SH-SY5Y (cell line): Measurements from ENCODE around the gene ZBTB16.

Experiments
- GATA2 ChIP-seq: IDR thresholded peaks from 2 replicates; pipeline ENCODE4 v1.6.1; 2011; ENCODE audit warnings: mild to moderate bottlenecking, low read depth, low read length
- GATA3 ChIP-seq: IDR thresholded peaks from 2 replicates; pipeline ENCODE4 v1.6.1; 2011; ENCODE audit warnings: low read depth, mild to moderate bottlenecking, low read length, moderate library complexity

Gene ZBTB16

DNA sequence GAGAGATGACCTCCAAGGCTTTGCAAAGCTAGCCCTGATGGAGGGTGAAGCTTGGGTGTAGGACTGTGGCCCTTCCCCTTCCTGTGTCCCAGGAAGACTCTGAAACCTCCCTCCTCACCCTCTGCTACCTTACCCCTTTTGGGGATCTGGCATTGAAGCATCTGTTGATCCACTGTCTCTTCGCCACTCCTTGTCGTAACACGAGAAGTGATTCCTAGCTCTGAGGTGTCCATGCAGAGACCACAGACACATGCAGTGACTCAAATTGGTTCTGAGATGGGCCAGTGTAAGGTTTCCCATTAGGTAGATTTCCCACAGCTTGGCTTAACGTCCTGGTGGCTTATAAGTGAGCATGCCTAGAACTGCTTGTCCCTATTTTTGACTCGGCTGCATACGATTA, 101.4 kb downstream of the ZBTB16 start:
- TF ChIP-seq GATA2 (no peak), GATA3 (no peak)

DNA sequence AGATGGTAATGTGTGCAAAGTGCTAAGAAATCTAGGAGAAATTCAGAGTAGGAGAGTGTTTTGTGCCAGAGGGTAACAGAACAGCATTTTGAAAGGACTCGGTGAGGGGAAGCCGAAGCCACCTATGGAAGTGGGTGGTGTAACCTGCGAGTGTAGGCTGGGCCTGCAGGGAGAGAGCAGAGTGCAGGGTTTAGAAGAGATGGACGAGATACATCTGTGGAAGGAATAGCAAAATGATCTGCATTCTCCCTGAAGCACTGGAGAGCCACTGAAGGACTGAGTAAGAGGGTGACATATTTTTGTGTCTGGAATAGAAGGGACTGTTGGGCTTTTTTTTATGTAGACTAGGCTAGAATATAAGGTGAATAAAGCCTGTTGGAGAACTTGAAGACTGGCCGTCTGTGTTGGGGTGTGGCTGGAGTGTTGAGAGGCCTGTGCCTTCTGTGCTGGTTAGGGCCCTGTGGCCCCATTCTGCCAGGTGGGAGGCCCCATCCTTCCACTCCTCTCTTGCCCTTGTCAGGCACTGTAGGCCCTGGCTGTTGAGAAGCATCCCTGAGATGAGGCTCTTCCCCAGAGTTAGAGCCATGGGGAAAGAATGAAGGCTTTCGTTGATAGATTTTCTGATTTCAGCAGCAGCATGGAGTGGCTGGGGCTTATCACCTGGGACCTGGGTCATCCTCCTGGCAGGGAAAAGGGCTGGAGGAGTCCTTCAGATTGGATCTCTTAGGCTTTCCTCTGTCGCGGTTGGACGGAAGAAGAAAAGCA, 102.2 kb downstream of the ZBTB16 start:
- TF ChIP-seq GATA3, result no peak
- no peak for TF ChIP-seq GATA2

DNA sequence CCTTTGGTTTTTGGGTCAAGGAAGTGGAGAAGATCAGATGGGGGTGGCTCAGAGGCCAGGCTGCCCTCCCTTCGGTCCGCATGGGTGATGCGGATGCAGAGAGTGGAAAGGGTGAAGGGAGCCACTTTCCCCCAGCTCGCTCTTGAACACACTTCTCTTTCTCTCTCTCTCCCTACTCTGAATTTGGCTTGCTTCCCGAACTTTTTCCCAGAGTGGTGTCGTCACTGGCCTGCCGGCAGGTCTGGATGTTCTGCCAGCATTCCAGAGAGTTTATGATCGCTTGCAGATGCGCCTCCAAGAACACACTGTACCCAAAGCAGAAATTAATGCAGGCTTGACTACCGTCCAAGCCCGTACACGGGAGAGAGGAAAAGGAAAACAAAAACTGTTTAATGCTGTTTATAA, 103.2 kb downstream of the ZBTB16 start:
- TF ChIP-seq GATA2, result no peak
- TF ChIP-seq GATA3, result no peak

DNA sequence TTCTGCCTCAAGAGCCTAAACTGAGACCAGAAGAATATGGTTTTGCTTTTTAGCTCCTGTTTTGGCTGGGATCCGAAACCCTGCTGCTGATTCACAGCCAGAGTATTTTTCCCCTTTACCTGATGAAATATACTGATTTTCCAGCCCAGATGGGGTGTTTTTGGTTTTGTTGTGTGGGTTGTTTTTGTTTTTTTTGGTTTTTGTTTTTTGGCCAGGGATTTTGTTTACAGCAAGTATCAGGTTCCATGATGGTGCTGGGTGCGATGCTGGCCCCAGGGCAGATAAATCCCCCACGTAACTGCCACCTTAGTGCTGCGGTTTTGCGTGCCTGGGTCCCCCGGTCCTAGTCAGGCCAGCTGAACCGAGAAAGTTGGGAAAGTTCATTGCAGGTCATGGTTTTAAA, 103.7 kb downstream of the ZBTB16 start:
- TF ChIP-seq GATA3 (no peak), GATA2 (no peak)

DNA sequence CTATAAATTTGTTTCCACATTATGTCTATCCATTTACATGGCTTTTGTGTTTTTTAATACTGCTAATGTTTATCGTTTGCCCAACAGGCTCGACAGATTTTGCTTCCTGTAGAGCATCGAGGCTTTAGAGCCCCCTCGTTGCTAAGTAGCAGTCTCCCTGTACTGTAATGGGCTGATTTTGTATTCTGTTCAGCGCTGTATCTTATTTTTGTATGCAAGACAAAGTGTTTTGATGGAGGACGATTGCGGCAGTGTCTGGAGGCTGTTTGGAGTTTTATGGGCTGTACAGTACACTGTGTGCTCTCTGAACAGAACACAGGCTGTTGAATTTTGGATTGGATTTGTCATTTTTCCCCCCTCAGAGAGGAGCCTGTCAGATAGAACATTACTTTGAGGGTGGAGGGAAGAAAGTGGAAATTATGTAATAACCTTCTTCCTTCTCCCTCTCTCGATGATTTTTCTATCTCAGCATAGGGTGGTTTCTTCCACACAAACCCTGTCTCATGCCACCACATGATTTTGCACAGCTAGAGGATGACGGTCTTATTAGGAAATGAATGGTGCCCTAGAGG, 104.4 kb downstream of the ZBTB16 start:
- no peak for TF ChIP-seq GATA2
- no peak for TF ChIP-seq GATA3

DNA sequence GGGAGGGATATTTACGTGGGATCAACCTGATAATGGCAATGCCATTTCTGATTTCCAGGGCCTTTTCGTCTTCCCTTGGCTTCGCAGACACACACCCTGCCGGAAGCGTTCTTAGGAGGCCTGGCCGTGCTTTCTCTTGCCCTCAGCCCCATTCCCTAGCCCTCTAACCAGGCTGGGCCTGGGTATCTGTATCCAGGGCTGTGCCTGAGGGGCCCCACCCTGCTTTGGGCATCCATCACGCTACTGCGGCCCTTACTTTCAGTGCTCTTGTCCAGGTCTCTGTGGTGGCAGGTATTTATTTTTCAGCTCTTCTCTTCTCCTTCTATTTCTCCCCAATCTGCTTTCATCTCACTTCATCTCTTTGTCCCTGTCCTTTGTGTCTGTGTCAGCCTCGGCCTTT, 105.0 kb downstream of the ZBTB16 start:
- TF ChIP-seq GATA3 (no peak), GATA2 (no peak)

DNA sequence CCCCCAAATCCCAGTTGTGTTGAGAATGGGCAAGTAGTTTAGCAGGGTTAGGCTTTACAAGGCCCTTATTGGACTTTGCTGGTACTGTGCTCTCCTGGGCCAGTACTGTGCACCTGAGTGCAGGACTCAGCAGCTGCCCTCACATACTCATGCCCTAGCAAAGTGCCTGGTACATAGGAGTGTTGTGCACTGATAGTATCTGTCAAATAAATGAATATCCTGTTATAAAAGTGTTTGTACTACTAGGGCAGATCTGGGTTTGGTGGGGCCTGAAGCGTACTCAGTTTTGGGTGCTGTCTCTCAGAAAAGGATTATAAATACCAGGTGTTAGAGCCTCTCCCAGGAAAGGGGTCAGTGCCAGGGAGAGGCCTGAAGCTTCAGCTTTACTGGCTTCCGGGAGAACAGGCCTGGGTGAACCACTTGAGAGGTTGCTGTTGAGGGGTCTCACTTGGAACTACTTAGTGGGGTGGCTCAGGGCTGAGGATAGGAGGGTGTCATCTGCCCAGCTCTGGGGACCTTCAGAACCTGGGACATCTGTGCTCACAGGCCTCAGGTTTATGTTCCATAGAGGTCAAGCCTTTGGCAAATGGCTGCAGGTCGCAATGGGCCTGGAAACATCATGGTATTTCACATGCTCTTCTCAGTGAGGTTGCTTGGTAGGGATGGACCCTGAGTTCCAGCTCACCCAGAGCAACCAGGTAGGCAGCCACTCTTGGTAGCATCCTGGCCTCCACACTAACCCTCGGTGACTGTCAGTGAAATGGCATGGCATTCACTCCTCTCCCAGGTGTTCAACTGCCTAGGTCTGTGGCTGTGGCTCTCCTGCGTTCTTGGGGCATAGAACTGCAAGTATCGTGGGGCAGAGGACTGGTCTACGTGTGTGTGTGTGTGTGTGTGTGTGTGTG, 106.1 kb downstream of the ZBTB16 start:
- TF ChIP-seq GATA3 (no peak), GATA2 (no peak)

DNA sequence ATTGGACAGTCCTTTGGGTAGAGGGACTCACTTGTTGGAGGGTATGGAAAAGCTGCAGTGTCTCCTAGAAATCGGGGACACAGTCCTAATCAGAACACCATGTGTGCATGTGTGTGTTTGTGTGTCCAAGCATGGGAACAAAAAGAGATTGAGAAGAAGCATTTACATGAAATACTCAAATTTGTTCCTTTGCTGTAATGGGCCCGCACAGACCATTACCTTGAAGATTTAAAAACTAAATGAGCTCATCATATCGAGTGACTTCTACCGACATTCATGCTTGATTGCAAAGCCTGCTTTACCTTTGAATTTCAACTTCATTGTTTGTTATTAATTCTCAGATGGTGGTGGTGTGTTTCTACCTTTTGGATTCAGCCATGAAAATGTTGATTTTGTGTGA, 106.9 kb downstream of the ZBTB16 start:
- TF ChIP-seq GATA3, result no peak
- TF ChIP-seq GATA2, result no peak

DNA sequence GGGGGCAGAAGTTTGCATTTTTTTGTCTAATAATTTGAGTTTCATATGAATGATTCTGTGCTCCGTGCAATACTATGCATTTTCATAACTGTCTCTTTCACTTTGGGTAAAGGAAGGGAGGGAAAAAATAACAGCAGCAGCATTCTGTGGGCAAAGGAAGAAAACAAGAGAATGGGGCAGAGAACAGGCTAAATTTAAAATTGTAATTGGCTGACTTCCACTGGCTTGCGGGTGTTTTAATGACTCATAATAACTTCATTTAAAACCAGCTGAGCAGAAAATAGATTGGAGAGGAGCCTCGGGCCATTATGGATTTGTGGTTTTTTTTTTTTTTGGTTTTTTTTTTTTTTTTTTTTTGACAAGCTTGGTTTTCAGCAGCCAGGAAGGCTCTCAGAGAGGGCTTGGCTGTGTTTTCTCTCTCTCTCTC, 107.4 kb downstream of the ZBTB16 start:
- no peak for TF ChIP-seq GATA3
- no peak for TF ChIP-seq GATA2

DNA sequence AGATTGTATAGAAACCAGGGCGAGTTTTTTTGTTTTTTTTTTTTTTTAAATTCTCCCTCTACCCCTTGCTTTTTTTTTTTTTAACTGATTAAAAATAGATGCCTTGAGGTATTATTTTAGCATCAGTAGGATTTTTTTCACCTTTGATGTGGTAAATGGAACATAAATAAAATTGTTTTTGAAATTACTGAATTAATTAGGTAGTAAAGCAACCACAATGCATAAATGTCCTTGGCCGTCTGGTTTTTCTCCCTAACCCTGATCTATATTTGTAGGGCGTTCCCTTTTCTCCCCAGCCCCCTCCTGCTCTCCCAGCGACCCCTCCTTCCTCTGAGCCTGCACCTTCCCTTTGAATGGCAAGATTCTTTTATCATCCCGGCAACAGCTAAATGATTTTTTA, 107.8 kb downstream of the ZBTB16 start:
- no peak for TF ChIP-seq GATA2
- TF ChIP-seq GATA3, result no peak

DNA sequence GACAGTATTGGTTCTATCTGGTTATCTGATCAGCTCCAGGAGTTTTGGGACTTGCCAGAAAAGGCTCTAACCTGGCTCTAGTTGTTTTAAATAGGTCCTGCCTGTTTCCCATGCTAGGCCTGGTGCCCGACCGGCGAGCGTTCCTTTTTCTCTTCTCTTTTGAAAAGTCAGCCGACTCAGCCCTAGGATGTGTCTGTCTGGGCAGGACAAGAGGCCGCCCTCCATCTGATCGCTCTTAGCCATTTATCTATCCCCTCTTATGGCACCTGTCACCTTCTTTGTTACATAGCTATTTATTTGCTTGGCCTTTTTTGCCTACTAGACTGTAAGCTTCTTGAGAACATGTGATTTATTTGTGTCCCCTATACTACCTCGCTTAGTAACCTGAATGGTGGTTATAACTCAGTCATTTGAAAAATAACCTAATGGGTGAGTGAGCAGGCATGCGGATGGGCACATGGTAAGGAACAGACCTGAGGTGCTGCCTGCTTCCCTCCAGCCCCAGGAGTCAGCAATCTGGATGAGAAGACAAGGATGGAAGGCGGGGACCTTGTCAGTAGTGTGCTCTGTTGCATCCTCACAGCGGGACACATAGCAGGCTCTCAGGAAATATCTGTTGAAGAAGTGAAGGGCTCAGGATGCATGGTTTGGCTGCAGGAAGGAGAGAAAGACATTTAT, 108.4 kb downstream of the ZBTB16 start:
- TF ChIP-seq GATA2, result no peak
- TF ChIP-seq GATA3, result no peak

DNA sequence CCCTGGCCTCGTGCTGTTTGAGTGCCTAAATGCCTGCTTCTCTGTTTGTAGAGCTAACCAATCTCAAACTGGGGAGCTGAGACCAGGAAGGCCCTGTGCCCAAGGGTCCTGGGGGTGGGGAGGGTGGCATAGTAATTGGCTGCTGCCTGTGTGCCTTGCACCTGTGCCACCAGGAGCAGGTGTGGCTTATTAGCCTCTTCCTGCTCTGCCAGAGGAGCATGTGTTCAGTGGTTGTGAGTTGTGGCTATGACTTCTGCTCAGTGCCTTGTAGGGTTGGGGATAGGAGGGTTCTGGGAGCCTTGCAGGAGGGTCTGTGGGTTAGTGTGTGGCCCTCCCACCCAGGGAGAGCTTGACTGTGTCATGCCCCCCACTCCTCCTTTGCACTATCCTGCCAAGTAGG, 109.2 kb downstream of the ZBTB16 start:
- TF ChIP-seq GATA2, result no peak
- no peak for TF ChIP-seq GATA3

DNA sequence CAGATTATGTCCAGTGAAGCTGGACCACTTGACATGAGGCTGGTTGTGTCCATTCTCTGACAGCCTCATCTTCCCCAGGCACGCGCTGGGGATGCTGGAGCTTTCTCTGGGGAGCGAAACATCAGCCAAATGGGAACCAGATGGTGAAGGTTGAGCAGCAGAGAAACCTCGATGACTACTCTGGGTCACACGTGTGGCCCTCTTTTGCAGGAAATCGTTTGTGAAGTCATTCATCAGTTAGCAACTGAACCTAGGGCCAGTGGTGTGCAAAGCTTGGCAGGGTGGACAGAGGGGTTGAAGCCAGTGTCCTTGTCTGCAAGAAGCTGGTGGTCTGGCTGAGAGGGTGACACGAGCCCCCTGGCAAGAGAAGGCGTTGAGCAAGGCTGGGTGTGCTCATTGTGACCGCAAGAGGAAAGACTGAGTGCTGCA, 109.8 kb downstream of the ZBTB16 start:
- TF ChIP-seq GATA2, result no peak
- TF ChIP-seq GATA3, result no peak

DNA sequence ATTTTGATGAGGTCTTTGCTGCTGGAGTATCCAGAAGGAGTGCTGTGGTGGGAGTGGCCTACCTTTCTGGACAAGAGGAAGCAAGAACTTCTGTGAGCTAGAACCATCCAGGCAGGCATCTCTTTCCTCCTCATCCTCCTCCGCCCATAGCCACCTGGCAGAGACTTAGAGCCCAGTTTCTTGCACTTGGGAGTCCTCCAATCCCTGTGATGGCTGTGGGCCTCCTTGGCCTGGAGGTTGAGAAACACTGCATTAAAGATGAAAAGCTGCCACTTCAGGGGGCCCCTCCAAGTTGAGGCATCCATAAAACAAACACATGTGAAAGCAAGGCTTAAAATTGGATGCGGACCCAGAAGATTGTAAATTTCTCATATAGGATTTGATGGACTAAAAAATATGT, 110.3 kb downstream of the ZBTB16 start:
- no peak for TF ChIP-seq GATA2
- no peak for TF ChIP-seq GATA3
